GM08714 (cell line): Measurements from ENCODE around the gene SUGCT.

ENCODE experiments used
- H3K4me3 ChIP-seq: fragments of 200-500 bp; sonication (Bioruptor generic); 2 replicates; pipeline ENCODE4 v1.5.1; 2014; ENCODE audit warnings: mild to moderate bottlenecking, low read length, inconsistent platforms
- ZNF274 ChIP-seq: IDR thresholded peaks from 2 replicates; pipeline ENCODE4 v1.6.1; 2012; ENCODE audit warnings: mild to moderate bottlenecking, low read depth, low read length

Gene SUGCT

GRCh38 chr7:40772096-40772495 lies 637.3 kb downstream of the SUGCT start:
- H3K4me3 ChIP-seq, result no peak overlapping the region
- TF ChIP-seq ZNF274, result no peak

DNA sequence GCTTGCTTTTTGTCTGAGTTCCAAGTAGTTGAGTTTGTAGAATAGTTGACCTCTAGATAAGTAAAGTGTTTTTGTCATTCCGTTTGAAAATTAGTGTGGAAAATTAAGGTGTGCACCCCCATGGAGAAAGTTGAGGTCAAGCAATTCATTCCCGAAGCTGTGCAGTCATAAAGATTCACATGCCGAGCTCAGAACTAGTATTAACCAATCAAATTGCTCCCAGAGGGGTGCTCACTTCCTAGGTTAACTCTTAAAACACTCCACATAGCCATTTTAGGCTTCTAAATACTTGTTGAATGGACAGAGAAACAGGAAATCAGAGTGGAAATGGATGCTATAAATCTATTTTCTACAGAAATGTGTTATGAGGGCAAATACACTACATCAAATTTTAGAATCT lies 638.9 kb downstream of the SUGCT start:
- H3K4me3 ChIP-seq, result no peak overlapping the region
- no peak for TF ChIP-seq ZNF274

DNA sequence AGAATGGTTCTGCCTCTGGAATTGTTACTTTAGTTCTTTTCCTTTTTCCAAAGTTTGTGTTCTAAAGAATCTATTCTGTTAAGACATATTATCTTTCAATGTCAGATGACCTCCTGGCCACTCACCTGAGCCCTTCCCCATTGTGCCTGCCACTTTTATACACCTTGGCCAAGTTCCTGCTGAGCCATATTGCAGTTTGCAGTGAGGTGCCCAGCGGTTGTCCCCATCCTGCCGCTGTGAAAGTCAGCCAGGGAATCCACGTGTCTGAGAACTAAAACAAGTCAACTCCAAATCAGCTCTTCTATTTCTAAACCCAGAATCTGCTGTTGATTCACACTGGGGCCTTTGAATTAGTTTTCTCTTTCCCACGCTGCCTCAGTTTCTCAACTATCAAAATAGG lies 641.1 kb downstream of the SUGCT start:
- no peak for TF ChIP-seq ZNF274
- H3K4me3 ChIP-seq, result no peak overlapping the region

DNA sequence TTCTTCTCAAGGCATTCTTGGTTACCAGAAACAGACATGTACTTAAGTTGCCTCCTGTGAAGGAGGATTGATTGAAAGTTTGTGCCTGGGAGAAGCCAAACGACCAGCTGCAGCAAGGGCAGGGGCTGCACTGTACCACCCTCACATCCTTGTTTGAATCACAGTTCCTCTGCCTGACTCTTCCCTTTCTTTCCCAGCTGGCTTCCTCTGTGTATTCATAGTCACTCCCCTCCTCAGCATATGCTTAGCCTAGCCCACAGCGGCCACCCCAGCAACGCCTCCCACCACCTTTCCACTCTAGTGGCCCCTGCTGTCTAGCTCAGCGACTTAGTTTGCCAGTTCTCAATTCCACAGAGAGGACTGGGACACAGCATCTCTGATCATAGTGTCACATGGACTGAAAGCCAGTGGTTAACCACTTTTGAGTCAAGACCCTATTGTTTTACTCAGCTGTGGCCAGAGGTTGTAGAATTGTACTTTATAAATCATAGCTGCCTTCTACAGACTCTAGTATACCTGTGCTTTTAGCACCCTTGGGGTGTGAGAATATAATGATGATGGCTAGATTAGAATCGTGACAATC lies 643.0 kb downstream of the SUGCT start:
- H3K4me3 ChIP-seq, result no peak overlapping the region

DNA sequence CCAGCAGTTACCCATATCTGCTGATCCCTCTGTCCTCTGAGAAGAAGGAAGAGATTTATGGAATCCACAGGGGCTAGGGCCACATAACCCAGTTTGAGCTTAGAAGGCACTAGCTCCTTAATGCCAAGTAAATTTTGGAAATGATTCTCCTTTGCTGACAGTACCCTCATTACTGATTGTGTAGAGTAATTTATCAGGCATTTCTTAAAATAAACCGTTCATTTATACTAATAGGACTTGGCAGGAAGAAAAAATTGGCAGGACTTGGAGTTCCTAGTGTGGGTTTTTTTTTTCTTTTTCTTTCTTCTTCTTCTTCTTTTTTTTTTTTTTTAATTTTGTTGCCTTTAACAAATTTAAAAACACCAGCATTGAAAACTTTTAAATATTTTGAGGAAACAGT lies 645.7 kb downstream of the SUGCT start:
- no peak overlapping the region for H3K4me3 ChIP-seq
- no peak for TF ChIP-seq ZNF274

More for the DNA sequence above, 643.0 kb downstream of the SUGCT start:
- TF ChIP-seq ZNF274, result no peak

- H3K4me3 ChIP-seq, result no peak overlapping the region
- TF ChIP-seq ZNF274, result no peak
These were observed 648.0 kb downstream of the SUGCT start for GRCh38 chr7:40782836-40783235.

GRCh38 chr7:40784176-40784575 lies 649.4 kb downstream of the SUGCT start:
- TF ChIP-seq ZNF274, result no peak
- no peak overlapping the region for H3K4me3 ChIP-seq

DNA sequence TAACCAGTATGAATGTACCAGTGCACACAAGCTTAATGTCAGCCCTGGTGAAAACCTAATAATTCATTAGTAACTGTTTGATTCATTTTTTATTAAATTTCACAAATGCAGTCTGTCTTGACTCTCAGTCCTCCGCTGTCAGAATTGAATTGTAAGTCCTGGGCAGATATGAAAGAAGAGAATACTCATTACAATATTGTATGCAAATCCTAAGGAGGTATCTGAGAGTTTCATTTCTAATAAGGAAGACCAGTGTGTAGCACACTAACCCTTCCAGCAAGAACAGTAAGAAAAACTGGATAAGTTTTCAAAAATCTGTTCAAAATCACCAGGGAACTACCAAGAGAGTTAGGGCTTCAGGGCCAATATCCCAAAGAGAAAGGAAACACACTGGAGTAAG lies 652.1 kb downstream of the SUGCT start:
- TF ChIP-seq ZNF274, result no peak
- H3K4me3 ChIP-seq, result no peak overlapping the region

- TF ChIP-seq ZNF274, result no peak
- H3K4me3 ChIP-seq, result no peak overlapping the region
These were observed 658.3 kb downstream of the SUGCT start for GRCh38 chr7:40793132-40793531.

DNA sequence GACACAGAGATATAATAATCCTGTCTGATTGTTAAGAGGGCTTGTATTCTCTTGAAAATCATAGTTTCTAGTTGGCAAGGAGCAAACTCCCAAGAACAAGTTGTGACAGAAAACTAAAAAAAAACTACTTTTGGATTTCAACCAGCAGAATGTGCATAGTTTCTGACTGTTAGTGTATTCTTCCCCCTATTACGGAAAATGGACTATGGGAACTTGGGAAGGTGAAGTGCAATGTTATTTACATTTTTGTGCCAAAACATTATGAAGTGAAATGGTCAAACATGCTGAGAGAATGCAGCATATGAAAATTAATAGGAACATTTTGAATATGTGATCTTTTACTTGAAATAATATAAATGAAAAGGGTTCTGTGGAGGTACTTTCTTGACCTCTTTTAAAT lies 660.8 kb downstream of the SUGCT start:
- no peak overlapping the region for H3K4me3 ChIP-seq
- no peak for TF ChIP-seq ZNF274

GRCh38 chr7:40796723-40797122 lies 661.9 kb downstream of the SUGCT start:
- no peak overlapping the region for H3K4me3 ChIP-seq
- TF ChIP-seq ZNF274, result no peak

DNA sequence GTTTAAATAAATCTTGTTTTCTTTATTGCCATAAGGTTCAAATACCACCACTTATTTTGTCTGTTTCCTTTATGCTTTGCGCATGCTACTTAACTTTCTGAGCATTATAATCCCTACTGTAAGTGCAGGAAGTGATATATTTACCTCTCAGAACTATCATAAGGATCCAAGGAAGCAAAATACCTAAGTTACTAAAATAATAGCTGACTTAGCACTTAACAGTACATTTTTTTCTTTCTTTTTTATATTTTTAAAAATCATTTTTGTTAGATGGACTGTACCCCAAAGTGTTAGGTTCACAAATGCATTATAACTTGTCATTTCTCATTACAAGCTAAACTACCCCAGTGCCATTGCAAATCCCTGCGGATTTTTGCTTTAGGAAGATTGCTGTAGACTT lies 663.8 kb downstream of the SUGCT start:
- no peak for TF ChIP-seq ZNF274
- H3K4me3 ChIP-seq, result no peak overlapping the region

DNA sequence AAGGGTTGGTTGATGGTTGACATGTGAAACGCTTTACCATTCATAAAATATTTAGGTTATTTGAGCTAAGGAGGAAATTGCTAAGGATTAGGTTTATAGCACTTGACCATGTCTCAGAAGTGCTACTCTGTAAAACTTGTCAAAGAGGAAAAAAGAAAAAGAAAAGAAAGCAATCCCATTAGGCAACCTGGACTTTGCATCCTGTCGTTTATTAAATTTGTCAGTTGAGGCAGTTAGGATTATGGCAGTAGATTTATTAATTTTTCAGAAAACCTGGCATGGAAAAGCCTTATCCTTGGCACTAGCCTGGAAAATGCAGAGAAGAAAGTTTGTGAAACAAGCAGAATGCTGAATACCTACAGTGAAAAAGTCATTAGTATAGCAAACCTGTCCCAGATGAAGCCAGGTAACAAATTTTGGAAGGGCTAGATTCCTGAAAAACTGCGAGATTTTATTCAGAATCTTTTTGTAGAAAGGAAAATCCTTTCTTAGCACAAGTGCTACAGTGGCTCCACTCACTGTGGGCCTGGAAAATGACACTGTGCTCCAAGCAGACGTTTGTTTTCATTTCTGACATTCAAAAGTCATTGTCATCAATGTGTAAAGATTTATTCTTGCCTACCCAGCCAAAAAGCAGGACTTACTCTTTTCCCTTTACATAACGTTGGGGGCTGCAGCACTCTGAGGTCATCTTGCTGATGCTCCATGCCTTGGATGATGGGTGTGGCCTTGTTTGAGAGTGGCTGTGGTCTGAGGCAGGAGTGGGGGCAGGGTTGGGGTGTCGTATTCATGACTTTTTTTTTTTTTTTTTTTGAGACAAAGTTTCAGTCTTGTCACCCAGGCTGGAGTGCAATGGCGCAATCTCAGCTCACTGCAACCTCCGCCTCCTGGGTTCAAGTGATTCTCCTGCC lies 664.9 kb downstream of the SUGCT start:
- TF ChIP-seq ZNF274, result no peak
- H3K4me3 ChIP-seq, result no peak overlapping the region

DNA sequence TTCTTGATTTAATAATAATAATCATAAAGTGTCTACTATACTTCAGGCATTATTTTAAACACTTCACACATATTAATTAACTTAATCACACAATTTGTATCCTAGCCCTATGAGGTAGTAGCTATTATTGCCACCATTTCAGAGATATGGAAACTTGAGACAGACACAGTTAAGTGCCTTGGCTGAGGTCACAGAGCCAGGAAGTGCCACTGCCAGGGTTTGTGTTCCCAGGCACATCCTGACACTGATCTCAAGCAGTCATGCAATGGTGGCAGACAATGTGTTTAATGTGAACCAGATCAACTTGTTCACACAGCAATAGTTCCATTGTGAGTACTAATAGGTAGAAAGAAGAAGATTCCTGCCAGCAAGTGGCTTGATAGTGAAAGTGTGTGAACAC lies 666.0 kb downstream of the SUGCT start:
- no peak for TF ChIP-seq ZNF274
- H3K4me3 ChIP-seq, result no peak overlapping the region

DNA sequence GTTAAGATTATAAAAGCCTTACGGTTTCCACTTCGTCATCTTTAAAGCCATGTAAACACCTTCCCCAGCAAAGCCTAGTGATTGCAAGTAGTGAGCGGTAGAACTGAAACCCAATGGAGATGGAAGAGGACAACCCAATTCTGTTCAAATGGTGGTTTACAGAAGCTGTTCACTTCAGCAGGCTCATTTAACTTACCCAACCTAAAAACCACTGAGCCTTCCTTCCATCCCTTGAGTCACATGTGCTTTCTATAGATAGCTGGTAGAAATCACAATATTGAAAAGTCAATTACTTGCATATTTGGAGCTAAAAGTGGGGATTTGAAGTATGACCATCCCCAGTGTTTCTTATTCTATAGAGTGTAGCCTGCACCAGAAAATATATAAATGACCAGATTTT lies 667.7 kb downstream of the SUGCT start:
- no peak for TF ChIP-seq ZNF274
- H3K4me3 ChIP-seq, result no peak overlapping the region
